Parathyroid adenoma (tissue), 2 donors: Measurements from ENCODE around the gene STK33.

Experiments used
- H2AFZ ChIP-seq: fragments of 300-600 bp; sonication (generic); one replicate; pipeline ENCODE4 v1.7.0; 2017; ENCODE audit warnings: antibody characterized with exemption, mild to moderate bottlenecking
- H3K27ac ChIP-seq: fragments of 300-600 bp; sonication (generic); one replicate; pipeline ENCODE4 v1.7.0; 2017
- H3K27me3 ChIP-seq: fragments of 300-600 bp; sonication (generic); one replicate; pipeline ENCODE4 v1.7.0; 2017; ENCODE audit warnings: low read length; ENCODE audit not compliant: control insufficient read depth, insufficient read depth
- H3K36me3 ChIP-seq: fragments of 300-600 bp; sonication (generic); one replicate; pipeline ENCODE4 v1.7.0; 2017; ENCODE audit warnings: low read length; ENCODE audit not compliant: control insufficient read depth, insufficient read depth
- H3K4me1 ChIP-seq: fragments of 300-600 bp; sonication (generic); one replicate; pipeline ENCODE4 v1.7.0; 2017; ENCODE audit warnings: control low read depth
- H3K4me2 ChIP-seq: fragments of 300-600 bp; sonication (generic); one replicate; pipeline ENCODE4 v1.7.0; 2017; ENCODE audit warnings: low read length
- H3K4me3 ChIP-seq: fragments of 300-600 bp; sonication (generic); one replicate; pipeline ENCODE4 v1.7.0; 2017; ENCODE audit warnings: low read depth, low read length
- H3K79me2 ChIP-seq: fragments of 300-600 bp; sonication (generic); one replicate; pipeline ENCODE4 v1.7.0; 2017; ENCODE audit warnings: control low read depth
- H3K9ac ChIP-seq: fragments of 300-600 bp; sonication (generic); one replicate; pipeline ENCODE4 v1.7.0; 2017; ENCODE audit warnings: mild to moderate bottlenecking
- H3K9me3 ChIP-seq: fragments of 300-600 bp; sonication (generic); one replicate; pipeline ENCODE4 v1.7.0; 2017; ENCODE audit warnings: low read length; ENCODE audit not compliant: control insufficient read depth
- CTCF ChIP-seq: fragments of 300-600 bp; sonication (generic); IDR thresholded peaks from one replicate; pipeline ENCODE4 v1.7.0; 2017; ENCODE audit warnings: antibody characterized with exemption, mild to moderate bottlenecking
- donor health status: primary hyperparathyroidism.

Gene STK33

DNA sequence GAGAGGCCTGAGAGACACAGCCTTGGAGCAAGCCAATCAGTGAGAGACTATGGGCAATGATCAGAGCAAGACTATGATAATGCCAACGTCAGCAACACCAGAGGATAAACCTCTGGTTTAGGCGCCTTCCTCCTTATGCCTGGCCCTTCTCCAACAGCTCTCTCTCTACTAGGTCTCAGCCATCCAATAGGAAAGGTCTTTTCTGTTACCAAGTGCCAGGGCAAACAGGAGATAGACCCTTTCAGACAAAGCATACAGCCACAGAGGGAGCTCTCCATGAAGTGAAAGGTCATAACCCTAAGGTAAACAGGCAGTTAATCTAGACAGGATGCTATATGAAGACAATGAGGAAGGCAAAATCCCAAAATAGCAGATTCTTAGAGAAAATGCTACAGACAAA lies 9.5 kb downstream of the STK33 start:
- H2AFZ ChIP-seq: no peak overlapping the region
- no peak overlapping the region for H3K27ac ChIP-seq
- no peak overlapping the region for H3K4me3 ChIP-seq
- H3K36me3 ChIP-seq: no peaks in the 10 kb centered on the region
- H3K4me2 ChIP-seq: no peak overlapping the region
- H3K27me3 ChIP-seq: no peaks in the 10 kb centered on the region
- no peak for TF ChIP-seq CTCF
- no peak overlapping the region for H3K9ac ChIP-seq
- H3K79me2 ChIP-seq: peaks cover 2% of the 10 kb centered on the region
- H3K4me1 ChIP-seq: no peaks in the 10 kb centered on the region
- no peaks in the 10 kb centered on the region for H3K9me3 ChIP-seq

GRCh38 chr11:8584082-8584481 lies 9.9 kb downstream of the STK33 start:
- Histone ChIP-seq H3K79me2 (peaks cover 2% of the 10 kb centered on the region), H3K4me3 (no peak overlapping the region), H3K9me3 (no peaks in the 10 kb centered on the region), H3K27me3 (no peaks in the 10 kb centered on the region), H3K36me3 (no peaks in the 10 kb centered on the region), H3K9ac (no peak overlapping the region), H3K27ac (no peak overlapping the region), H3K4me1 (no peaks in the 10 kb centered on the region), H2AFZ (no peak overlapping the region), H3K4me2 (no peak overlapping the region)
- no peak for TF ChIP-seq CTCF

GRCh38 chr11:8581300-8581699 lies 12.7 kb downstream of the STK33 start:
- Histone ChIP-seq H3K4me2 (no peak overlapping the region), H3K27ac (no peak overlapping the region), H3K79me2 (peaks cover 2% of the 10 kb centered on the region), H3K9me3 (no peaks in the 10 kb centered on the region), H3K27me3 (no peaks in the 10 kb centered on the region), H3K4me3 (no peak overlapping the region), H3K4me1 (no peaks in the 10 kb centered on the region), H3K36me3 (no peaks in the 10 kb centered on the region), H2AFZ (no peak overlapping the region), H3K9ac (no peak overlapping the region)
- TF ChIP-seq CTCF: no peak

DNA sequence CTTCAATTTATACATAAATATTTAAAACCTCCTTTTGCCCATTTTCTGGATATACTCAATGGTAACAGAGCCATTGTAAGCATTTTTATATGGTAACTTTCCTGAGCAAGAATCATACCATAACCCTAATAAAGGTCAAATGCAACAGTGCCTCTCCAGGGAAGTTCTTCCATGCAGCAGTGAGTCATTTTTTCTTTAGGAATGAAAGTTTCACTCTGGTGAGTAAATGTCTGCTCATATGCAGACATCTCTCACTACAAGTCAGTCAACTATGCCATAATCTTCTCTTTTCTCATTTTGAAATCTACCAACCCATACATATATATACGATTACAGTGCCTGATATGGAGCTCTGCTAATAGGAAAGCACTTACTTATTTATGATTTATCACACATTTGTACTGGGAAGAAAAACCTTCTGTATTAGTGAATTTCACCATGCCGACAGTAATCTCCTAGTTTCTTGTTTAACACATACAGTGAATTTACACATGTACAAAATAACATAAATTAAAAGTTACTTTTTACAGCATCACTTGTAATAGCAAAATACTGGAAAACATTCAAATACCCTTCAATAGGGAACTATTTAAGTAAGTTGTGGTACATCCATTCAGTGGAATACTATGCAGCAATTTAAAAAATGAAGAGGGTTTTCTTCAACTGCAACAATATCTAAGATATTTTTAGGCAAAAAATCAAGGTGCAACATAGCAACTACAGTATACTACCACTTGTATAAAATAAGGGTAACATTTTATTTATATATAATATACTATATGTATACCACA lies 16.0 kb downstream of the STK33 start:
- Histone ChIP-seq H3K9ac (no peak overlapping the region), H3K4me3 (no peak overlapping the region), H3K9me3 (no peaks in the 10 kb centered on the region), H3K27ac (no peak overlapping the region), H3K36me3 (no peaks in the 10 kb centered on the region), H3K27me3 (no peaks in the 10 kb centered on the region), H3K79me2 (peaks cover 2% of the 10 kb centered on the region), H3K4me2 (no peak overlapping the region), H2AFZ (no peak overlapping the region), H3K4me1 (no peaks in the 10 kb centered on the region)
- TF ChIP-seq CTCF: no peak

GRCh38 chr11:8574798-8575197 lies 19.2 kb downstream of the STK33 start:
- TF ChIP-seq CTCF: no peak
- Histone ChIP-seq H3K9me3 (no peaks in the 10 kb centered on the region), H3K27me3 (no peaks in the 10 kb centered on the region), H3K9ac (no peak overlapping the region), H3K27ac (no peak overlapping the region), H3K4me3 (no peak overlapping the region), H3K79me2 (no peaks in the 10 kb centered on the region), H3K4me1 (no peaks in the 10 kb centered on the region), H3K36me3 (no peaks in the 10 kb centered on the region), H3K4me2 (no peak overlapping the region), H2AFZ (no peak overlapping the region)
